ENCODE data around the gene B3GALT2. TPM values are rescaled to one million over a fixed set of nuclear protein-coding genes. Genes with fewer than 3 reads are reported as not detected.

The B3GALT2 gene
- total RNA-seq, 1 donor from 2014 or later = not detected

- Mint-ChIP-seq H3K27ac (no peak overlapping the region), H3K4me3 (peak overlapping the region; percentile 76), H3K9me3 (no peaks in the 10 kb centered on the region), H3K27me3 (ENCODE audit: insufficient read depth, low read depth) (no peaks in the 10 kb centered on the region), H3K36me3 (no peaks in the 10 kb centered on the region), H3K4me1 (peaks cover 29% of the 10 kb centered on the region)
- TF ChIP-seq EZH2 (IDR thresholded peaks at IDR 0.05) = no peak
- no peak for TF ChIP-seq CTCF (IDR thresholded peaks at IDR 0.05)
- TF ChIP-seq EZH2phosphoT487 (IDR thresholded peaks at IDR 0.05) = no peak
- H4K20me1 ChIP-seq (ENCODE audit: low read depth) = peaks cover 25% of the 10 kb centered on the region
- H3K4me1 ChIP-seq = peaks cover 15% of the 10 kb centered on the region
- H3K27me3 ChIP-seq = no peaks in the 10 kb centered on the region
- H3K4me2 ChIP-seq = no peak overlapping the region
- H3K79me2 ChIP-seq (ENCODE audit: low read depth) = peaks cover 70% of the 10 kb centered on the region
- no peak overlapping the region for H3K4me3 ChIP-seq
- no peaks in the 10 kb centered on the region for H3K36me3 ChIP-seq
- no peak overlapping the region for H3K9ac ChIP-seq
- H3K9me3 ChIP-seq (ENCODE audit: low read depth) = no peaks in the 10 kb centered on the region
- no peaks in the 10 kb centered on the region for H3F3A ChIP-seq (ENCODE audit: low read depth)
- DNase-seq (ENCODE audit: low spot score) = no peak
- H2AFZ ChIP-seq (replicated peaks) = no peak overlapping the region
- H3K27ac ChIP-seq = no peak overlapping the region
These were observed 1.2 kb downstream of the B3GALT2 start for GRCh38 chr1:193185211-193185610.

DNA sequence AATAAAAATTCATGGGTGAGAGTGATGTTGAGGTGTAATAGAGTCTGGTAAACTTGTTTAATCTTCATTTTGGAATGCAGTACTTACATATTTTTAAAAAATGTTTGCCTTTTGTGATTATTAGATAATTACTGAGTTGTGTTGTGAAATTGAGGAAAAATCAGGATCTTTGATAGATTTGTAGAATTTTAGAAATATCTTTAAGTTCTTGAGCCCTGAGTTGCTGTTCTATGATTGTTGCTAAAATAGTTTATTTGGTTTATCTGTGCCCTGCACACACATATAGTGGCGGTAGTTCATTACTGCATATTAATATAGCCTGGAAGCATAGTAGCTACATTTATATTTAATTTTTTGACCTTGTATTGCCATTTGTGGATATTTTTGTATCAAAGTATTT is 1.6 kb downstream of the B3GALT2 start:
- no peak overlapping the region for H3K4me3 ChIP-seq
- TF ChIP-seq EZH2phosphoT487 (IDR thresholded peaks at IDR 0.05) = no peak
- TF ChIP-seq EZH2 (IDR thresholded peaks at IDR 0.05) = no peak
- no peak for TF ChIP-seq CTCF (IDR thresholded peaks at IDR 0.05)
- H4K20me1 ChIP-seq (ENCODE audit: low read depth) = peaks cover 29% of the 10 kb centered on the region
- Mint-ChIP-seq H3K4me3 (no peak overlapping the region), H3K27ac (no peak overlapping the region), H3K27me3 (ENCODE audit: insufficient read depth, low read depth) (no peaks in the 10 kb centered on the region), H3K4me1 (peaks cover 29% of the 10 kb centered on the region), H3K9me3 (no peaks in the 10 kb centered on the region), H3K36me3 (no peaks in the 10 kb centered on the region)
- H3K4me2 ChIP-seq = no peak overlapping the region
- H3K9ac ChIP-seq = no peak overlapping the region
- no peak for DNase-seq (ENCODE audit: low spot score)
- H3K79me2 ChIP-seq (ENCODE audit: low read depth) = peaks cover 66% of the 10 kb centered on the region
- H3K27me3 ChIP-seq = no peaks in the 10 kb centered on the region
- H3F3A ChIP-seq (ENCODE audit: low read depth) = no peaks in the 10 kb centered on the region
- H2AFZ ChIP-seq (replicated peaks) = no peak overlapping the region
- no peak overlapping the region for H3K27ac ChIP-seq
- H3K4me1 ChIP-seq = peaks cover 19% of the 10 kb centered on the region
- H3K36me3 ChIP-seq = no peaks in the 10 kb centered on the region
- no peaks in the 10 kb centered on the region for H3K9me3 ChIP-seq (ENCODE audit: low read depth)

GRCh38 chr1:193183019-193183627 is 3.3 kb downstream of the B3GALT2 start:
- Histone ChIP-seq H3K36me3 (no peaks in the 10 kb centered on the region), H3K4me3 (no peak overlapping the region), H3K9me3 (ENCODE audit: low read depth) (no peaks in the 10 kb centered on the region), H3K79me2 (ENCODE audit: low read depth) (peaks cover 59% of the 10 kb centered on the region), H3K27me3 (no peaks in the 10 kb centered on the region), H3K27ac (no peak overlapping the region), H3F3A (ENCODE audit: low read depth) (no peaks in the 10 kb centered on the region), H3K4me1 (peaks cover 19% of the 10 kb centered on the region), H3K4me2 (no peak overlapping the region), H3K9ac (no peak overlapping the region), H4K20me1 (ENCODE audit: low read depth) (peaks cover 37% of the 10 kb centered on the region), H2AFZ (replicated peaks) (no peak overlapping the region)
- Mint-ChIP-seq H3K36me3 (no peaks in the 10 kb centered on the region), H3K9me3 (no peaks in the 10 kb centered on the region), H3K4me3 (no peak overlapping the region), H3K27me3 (ENCODE audit: insufficient read depth, low read depth) (no peaks in the 10 kb centered on the region), H3K4me1 (peaks cover 29% of the 10 kb centered on the region), H3K27ac (no peak overlapping the region)
- peak; percentile 50 for DNase-seq (ENCODE audit: low spot score)
- no peak for TF ChIP-seq EZH2 (IDR thresholded peaks at IDR 0.05)
- TF ChIP-seq CTCF (IDR thresholded peaks at IDR 0.05) = peak; percentile 91
